RWPE1 (cell line): Measurements from ENCODE around the gene RPGR.

Experiments used
- CTCF ChIA-PET: fragments of 350-600 bp; sonication (Branson Sonifier 250); formaldehyde crosslinking; extraction: SDS; loops from one replicate; lab custom pipeline; 2021; lab: Yijun Ruan, JAX
- POLR2A ChIA-PET: fragments of 400-600 bp; formaldehyde crosslinking; extraction: SDS; loops from one replicate; lab custom pipeline; 2020; ENCODE audit warnings: antibody characterized with exemption; ENCODE audit not compliant: low non-redundant PET; lab: Yijun Ruan, JAX
- DNase-seq: peaks from one replicate; pipeline ENCODE4 v3.0.0; 2012; ENCODE audit warnings: low spot score
- H3K27ac ChIP-seq: fragments of 450-650 bp; 2 replicates; pipeline ENCODE4 v1.5.1; 2017
- TF ChIP-seq, protein P1 (sequence below): fragments of 450-650 bp; conservative IDR thresholded peaks from 2 replicates; pipeline ENCODE4 v1.5.1; 2017; ENCODE audit warnings: low read depth, mild to moderate bottlenecking

RPGR gene

DNA sequence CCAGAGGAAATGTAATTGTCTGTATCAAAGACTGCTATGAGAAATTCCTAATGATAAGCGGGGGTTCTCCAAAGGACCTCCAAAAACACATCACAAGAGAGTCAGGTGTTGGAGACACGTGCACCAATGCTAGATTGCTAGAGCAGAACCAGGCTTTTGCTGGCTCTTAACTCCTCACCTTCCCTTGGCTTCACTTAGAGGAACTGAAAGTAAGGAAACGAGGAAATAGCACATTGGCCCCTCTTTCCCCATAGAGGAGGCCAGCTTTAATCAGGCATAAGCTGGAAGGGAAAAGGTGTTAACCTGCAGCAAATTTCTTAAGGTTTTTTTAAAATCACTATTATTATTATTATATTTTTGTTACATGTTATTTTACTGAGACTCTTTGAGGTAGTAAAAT lies 38.6 kb upstream of the RPGR start:
- TF ChIP-seq, protein P1, sequence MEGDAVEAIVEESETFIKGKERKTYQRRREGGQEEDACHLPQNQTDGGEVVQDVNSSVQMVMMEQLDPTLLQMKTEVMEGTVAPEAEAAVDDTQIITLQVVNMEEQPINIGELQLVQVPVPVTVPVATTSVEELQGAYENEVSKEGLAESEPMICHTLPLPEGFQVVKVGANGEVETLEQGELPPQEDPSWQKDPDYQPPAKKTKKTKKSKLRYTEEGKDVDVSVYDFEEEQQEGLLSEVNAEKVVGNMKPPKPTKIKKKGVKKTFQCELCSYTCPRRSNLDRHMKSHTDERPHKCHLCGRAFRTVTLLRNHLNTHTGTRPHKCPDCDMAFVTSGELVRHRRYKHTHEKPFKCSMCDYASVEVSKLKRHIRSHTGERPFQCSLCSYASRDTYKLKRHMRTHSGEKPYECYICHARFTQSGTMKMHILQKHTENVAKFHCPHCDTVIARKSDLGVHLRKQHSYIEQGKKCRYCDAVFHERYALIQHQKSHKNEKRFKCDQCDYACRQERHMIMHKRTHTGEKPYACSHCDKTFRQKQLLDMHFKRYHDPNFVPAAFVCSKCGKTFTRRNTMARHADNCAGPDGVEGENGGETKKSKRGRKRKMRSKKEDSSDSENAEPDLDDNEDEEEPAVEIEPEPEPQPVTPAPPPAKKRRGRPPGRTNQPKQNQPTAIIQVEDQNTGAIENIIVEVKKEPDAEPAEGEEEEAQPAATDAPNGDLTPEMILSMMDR, result no peak
- ChIA-PET POLR2A (no interaction called here), CTCF (no interaction called here)
- no peak for DNase-seq
- H3K27ac ChIP-seq, result no peak overlapping the region

DNA sequence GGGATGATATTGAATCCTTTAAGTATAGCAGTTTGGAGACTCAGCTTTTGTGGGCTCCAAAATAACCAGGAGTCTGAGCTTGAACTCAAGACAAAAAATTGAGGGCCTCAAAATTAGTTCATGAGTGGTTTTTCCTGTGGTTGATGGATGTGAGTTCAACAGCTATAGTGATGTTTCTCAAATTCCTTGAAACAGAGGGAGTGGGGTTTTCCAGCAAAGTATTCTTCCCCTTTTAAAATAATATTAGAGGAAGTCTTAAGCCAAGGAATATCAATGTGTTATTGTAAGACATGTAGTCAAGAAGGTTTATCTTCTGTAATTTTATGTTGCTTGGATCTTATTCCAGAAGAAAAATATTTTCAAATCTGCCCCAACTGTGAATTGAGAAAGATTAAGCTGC lies 35.7 kb upstream of the RPGR start:
- POLR2A ChIA-PET, result no interaction called here
- H3K27ac ChIP-seq, result no peak overlapping the region
- TF ChIP-seq, protein P1, result no peak
- no peak for DNase-seq
- CTCF ChIA-PET, result no interaction called here

DNA sequence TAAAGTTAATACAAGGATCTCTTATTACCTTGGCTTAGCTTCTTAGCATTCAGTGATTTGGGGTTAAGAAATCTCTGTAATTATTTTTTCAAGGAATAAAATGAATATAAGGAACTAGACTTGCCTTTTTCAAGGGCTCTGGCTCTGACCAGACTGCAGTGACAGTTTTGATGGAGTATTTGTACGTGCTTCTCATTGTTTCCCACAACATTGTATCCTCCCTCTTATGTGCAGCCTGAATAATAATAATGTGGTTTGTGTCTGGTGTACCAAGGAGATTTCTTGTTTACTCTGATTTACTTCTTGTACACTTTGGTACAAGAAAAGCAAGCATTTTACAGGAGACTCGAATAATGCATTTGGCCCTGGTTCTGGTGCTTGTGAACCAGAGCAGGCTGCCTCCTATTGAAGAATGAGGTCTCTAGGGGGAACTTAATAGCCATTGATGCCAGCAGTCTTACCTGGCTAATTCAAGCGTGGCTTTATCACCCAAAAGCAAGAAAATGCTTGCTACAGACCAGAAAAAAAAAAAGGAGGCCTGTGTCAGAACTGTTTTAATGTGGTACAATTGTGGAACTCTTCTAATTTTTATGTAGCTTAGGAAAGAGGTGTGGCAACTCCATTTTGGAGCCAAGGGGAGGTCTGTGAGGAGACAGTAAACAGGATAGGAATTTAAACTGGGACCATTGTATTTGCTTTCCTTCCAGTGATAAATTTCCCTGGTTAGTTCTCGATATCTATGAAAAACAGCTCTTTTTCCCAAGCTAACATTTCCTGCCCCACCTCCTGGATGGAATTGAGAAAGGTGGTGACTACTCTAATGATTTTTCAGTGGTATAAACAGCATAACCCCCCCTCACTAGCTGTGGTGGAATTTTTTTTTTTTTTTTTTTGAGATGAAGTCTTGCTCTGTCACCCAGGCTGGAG lies 30.7 kb upstream of the RPGR start:
- H3K27ac ChIP-seq, result no peak overlapping the region
- TF ChIP-seq, protein P1, result no peak
- CTCF ChIA-PET, result no interaction called here
- DNase-seq, result no peak
- POLR2A ChIA-PET, result no interaction called here

DNA sequence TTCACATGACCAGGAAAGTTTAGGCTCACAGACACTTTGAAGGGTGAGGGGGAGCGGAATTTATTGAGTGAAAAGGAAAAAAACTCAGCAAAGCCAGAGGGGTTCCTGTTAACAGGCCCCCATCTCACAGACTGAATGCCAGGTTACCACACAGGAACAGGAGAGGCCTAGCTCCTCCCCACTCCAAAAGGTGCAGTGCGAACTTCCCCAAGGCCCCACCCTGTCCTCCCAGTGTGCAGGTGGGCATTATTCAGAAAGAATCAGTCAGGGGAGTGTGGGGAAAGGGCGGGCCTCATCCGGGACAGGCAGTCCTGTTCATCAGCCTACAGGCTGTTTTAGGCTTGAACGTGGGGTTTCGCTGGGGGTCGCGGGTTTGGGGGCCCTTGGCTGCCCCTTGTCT lies 29.1 kb upstream of the RPGR start:
- POLR2A ChIA-PET, result no interaction called here
- TF ChIP-seq, protein P1, result no peak
- DNase-seq, result no peak
- CTCF ChIA-PET, result no interaction called here
- no peak overlapping the region for H3K27ac ChIP-seq

DNA sequence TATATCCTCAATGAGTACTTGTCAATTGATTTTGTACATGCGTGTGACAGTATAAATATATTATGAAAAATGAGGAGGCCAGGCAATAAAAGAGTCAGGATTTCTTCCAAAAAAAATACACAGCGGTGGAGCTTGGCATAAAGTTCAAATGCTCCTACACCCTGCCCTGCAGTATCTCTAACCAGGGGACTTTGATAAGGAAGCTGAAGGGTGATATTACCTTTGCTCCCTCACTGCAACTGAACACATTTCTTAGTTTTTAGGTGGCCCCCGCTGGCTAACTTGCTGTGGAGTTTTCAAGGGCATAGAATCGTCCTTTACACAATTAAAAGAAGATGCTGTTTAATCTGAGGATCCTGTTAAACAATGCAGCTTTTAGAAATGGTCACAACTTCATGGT lies 25.1 kb upstream of the RPGR start, which contains the start of gene OTC:
OTC (plus strand) TSS at position 243 of the 400 bp plus-strand sequence; CDS start at position 336, 93 bp downstream.
- DNase-seq, result no peak
- ChIA-PET POLR2A (no interaction called here), CTCF (no interaction called here)
- TF ChIP-seq, protein P1, result no peak
- no peak within 1 kb of the TSS for H3K27ac ChIP-seq

DNA sequence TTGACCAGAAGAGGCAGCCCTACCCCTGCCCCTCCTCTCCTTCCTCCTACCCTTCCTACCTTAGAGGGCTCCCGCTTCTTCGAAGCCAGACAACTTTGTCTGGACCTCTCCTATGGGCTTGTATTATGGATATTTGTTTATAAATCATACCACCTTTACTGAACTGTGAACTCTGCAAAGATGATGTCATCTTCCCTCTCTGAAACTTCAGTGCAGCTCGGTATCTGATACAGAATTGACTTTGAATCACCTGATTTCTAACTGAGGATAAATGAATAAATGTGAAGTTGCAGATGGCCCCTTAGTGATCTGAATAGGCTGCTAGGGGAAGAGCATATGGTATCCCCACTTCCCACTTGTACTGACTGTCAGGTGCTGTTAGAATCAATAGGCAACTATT lies 24.0 kb upstream of the RPGR start:
- DNase-seq, result no peak
- ChIA-PET POLR2A (no interaction called here), CTCF (no interaction called here)
- H3K27ac ChIP-seq, result no peak overlapping the region
- TF ChIP-seq, protein P1, result no peak
